CD4-positive, alpha-beta T cell (primary cell): ENCODE results near the gene DNAJC2. TPM values are rescaled to one million over a fixed set of nuclear protein-coding genes. Genes with fewer than 3 reads are reported as not detected.

Experiments
- ATAC-seq: fragments of 200-7000 bp; cut with Tn5 transposase; one replicate; pipeline ENCODE4 v1.10.0; 2022; ENCODE audit warnings: mild to moderate bottlenecking; ENCODE audit not compliant: poor library complexity
- CTCF ChIA-PET: fragments of 350-600 bp; sonication (Branson Sonifier 250); formaldehyde crosslinking; loops from one replicate; lab custom pipeline; 2021; ENCODE audit warnings: antibody characterized with exemption, inconsistent platforms; lab: Charles Lee
- POLR2A ChIA-PET: fragments of 350-600 bp; sonication (Branson Sonifier 250); formaldehyde crosslinking; loops from one replicate; lab custom pipeline; 2021; ENCODE audit warnings: antibody characterized with exemption, inconsistent platforms; lab: Charles Lee
- DNase-seq, 14 experiments: peaks; one replicate each; pipeline ENCODE4 v3.0.0-alpha.2; 2013 to 2020; ENCODE audit warnings: mixed read lengths in 2 of 14
- H3K27ac ChIP-seq, 2 donors: one replicate each; pipeline versions ENCODE4 v1.5.1 to v1.7.0; 2013; ENCODE audit warnings: low read length in 2 of 2, low read depth in 1 of 2, mild to moderate bottlenecking in 1 of 2
- H3K27me3 ChIP-seq, 2 experiments: 1 replicate in 1 of 2; 2 replicates in 1 of 2; pipeline versions ENCODE4 v1.6.1 to v1.7.0; 2013; ENCODE audit warnings: low read length in 2 of 2, control low read depth in 1 of 2, mild to moderate bottlenecking in 1 of 2, moderate library complexity in 1 of 2; ENCODE audit not compliant: insufficient read depth in 2 of 2, control insufficient read depth in 1 of 2
- H3K36me3 ChIP-seq: one replicate; pipeline ENCODE4 v1.6.1; 2013; ENCODE audit warnings: low read length, control low read depth; ENCODE audit not compliant: insufficient read depth
- H3K4me1 ChIP-seq: one replicate; pipeline ENCODE4 v1.6.1; 2013; ENCODE audit warnings: low read length, control low read depth; ENCODE audit not compliant: insufficient read depth
- H3K4me3 ChIP-seq: one replicate; pipeline ENCODE4 v1.5.1; 2013; ENCODE audit warnings: mild to moderate bottlenecking, low read length, moderate library complexity
- H3K9me3 ChIP-seq, 2 experiments: 1 replicate in 1 of 2; 2 replicates in 1 of 2; pipeline versions ENCODE4 v1.6.1 to v1.7.0; 2013; ENCODE audit warnings: low read length in 2 of 2, mild to moderate bottlenecking in 2 of 2, control low read depth in 1 of 2, moderate library complexity in 1 of 2; ENCODE audit not compliant: control insufficient read depth in 1 of 2, insufficient read depth in 1 of 2
- H3K27ac Mint-ChIP-seq: one replicate; pipeline ENCODE4 v1.8.0; 2020; ENCODE audit warnings: mixed read lengths
- H3K27me3 Mint-ChIP-seq: one replicate; pipeline ENCODE4 v1.8.0; 2021; ENCODE audit warnings: mixed read lengths
- H3K36me3 Mint-ChIP-seq: one replicate; pipeline ENCODE4 v1.8.0; 2021; ENCODE audit warnings: low read depth, mixed read lengths
- H3K4me1 Mint-ChIP-seq: one replicate; pipeline ENCODE4 v1.8.0; 2021; ENCODE audit warnings: low read depth, mixed read lengths
- H3K4me3 Mint-ChIP-seq: one replicate; pipeline ENCODE4 v1.8.0; 2020; ENCODE audit warnings: mild to moderate bottlenecking, mixed read lengths
- H3K9me3 Mint-ChIP-seq: one replicate; pipeline ENCODE4 v1.8.0; 2020; ENCODE audit warnings: mixed read lengths
- CTCF ChIP-seq: fragments of 200-600 bp; IDR thresholded peaks from one replicate; pipeline ENCODE4 v1.8.0; 2022; ENCODE audit warnings: antibody characterized with exemption, mild to moderate bottlenecking
- intact Hi-C, 2 experiments: fragments of 100-400 bp; cut with DNase I in 1 of 2; cut with micrococcal nuclease in 1 of 2; formaldehyde crosslinking; loops; one replicate each; pipeline versions ENCODE4 v1.15.1 to v1.9.0; 2023 to 2025; cut with DNase I, micrococcal nuclease
- total RNA-seq, 174 experiments: library from RNA in 2 of 174; stranded (reverse) in 2 of 174; gene quantifications; one replicate each; pipeline ENCODE4 v1.2.3 and lab custom pipeline; 2021 to 2026

Gene DNAJC2
- total RNA-seq, 2 experiments from 2014 or later = 72.0 to 77.4 TPM

- no peak overlapping the region for H3K4me3 Mint-ChIP-seq
- H3K27ac ChIP-seq = no peak overlapping the region
- no peak overlapping the region for H3K27ac Mint-ChIP-seq
- ATAC-seq = no peak
- H3K4me1 Mint-ChIP-seq = no peaks in the 10 kb centered on the region
- H3K9me3 ChIP-seq = no peaks in the 10 kb centered on the region
- H3K36me3 Mint-ChIP-seq = no peaks in the 10 kb centered on the region
- ChIA-PET CTCF (no interaction called here), POLR2A (no interaction called here)
- H3K27me3 ChIP-seq = no peaks in the 10 kb centered on the region
- peaks cover 11% of the 10 kb centered on the region for H3K27me3 Mint-ChIP-seq
- no peak for DNase-seq
- intact Hi-C loops = no loop called here
- H3K4me3 ChIP-seq = no peak overlapping the region
- no peak for TF ChIP-seq CTCF
- H3K36me3 ChIP-seq = no peaks in the 10 kb centered on the region
- no peaks in the 10 kb centered on the region for H3K4me1 ChIP-seq
- H3K9me3 Mint-ChIP-seq = no peaks in the 10 kb centered on the region
Measured at GRCh38 chr7:103382032-103382402, 37.5 kb upstream of the DNAJC2 start.

GRCh38 chr7:103381280-103382031 lies 36.9 kb upstream of the DNAJC2 start:
- no peaks in the 10 kb centered on the region for H3K36me3 ChIP-seq
- no peaks in the 10 kb centered on the region for H3K9me3 Mint-ChIP-seq
- H3K4me1 Mint-ChIP-seq = no peaks in the 10 kb centered on the region
- no peaks in the 10 kb centered on the region for H3K9me3 ChIP-seq
- no peaks in the 10 kb centered on the region for H3K4me1 ChIP-seq
- no peak overlapping the region for H3K4me3 ChIP-seq
- no peak for TF ChIP-seq CTCF
- ATAC-seq (no peak), DNase-seq (no peak)
- no peaks in the 10 kb centered on the region for H3K36me3 Mint-ChIP-seq
- H3K27ac Mint-ChIP-seq = no peak overlapping the region
- intact Hi-C loops = no loop called here
- H3K27ac ChIP-seq = no peak overlapping the region
- H3K27me3 Mint-ChIP-seq = peaks cover 8% of the 10 kb centered on the region
- ChIA-PET POLR2A (no interaction called here), CTCF (no interaction called here)
- H3K27me3 ChIP-seq = no peaks in the 10 kb centered on the region
- H3K4me3 Mint-ChIP-seq = no peak overlapping the region

GRCh38 chr7:103380395-103381191 lies 36.0 kb upstream of the DNAJC2 start:
- no peak for TF ChIP-seq CTCF
- no peaks in the 10 kb centered on the region for H3K27me3 ChIP-seq
- H3K27ac ChIP-seq = no peak overlapping the region
- CTCF ChIA-PET = no interaction called here
- POLR2A ChIA-PET = no interaction called here
- intact Hi-C loops = no loop called here
- ATAC-seq (no peak), DNase-seq (no peak)
- no peaks in the 10 kb centered on the region for H3K4me1 ChIP-seq
- no peaks in the 10 kb centered on the region for H3K4me1 Mint-ChIP-seq
- no peaks in the 10 kb centered on the region for H3K9me3 Mint-ChIP-seq
- H3K4me3 Mint-ChIP-seq = no peak overlapping the region
- H3K36me3 ChIP-seq = no peaks in the 10 kb centered on the region
- no peak overlapping the region for H3K27ac Mint-ChIP-seq
- H3K9me3 ChIP-seq = no peaks in the 10 kb centered on the region
- H3K4me3 ChIP-seq = no peak overlapping the region
- H3K36me3 Mint-ChIP-seq = no peaks in the 10 kb centered on the region
- H3K27me3 Mint-ChIP-seq = peaks cover 8% of the 10 kb centered on the region
